Adipocyte (in vitro differentiated cells): ENCODE measurements around the gene CALCOCO1.
"Not testable (repeated sequence)": the region's sequence is repeated elsewhere in the genome, so short reads cannot be mapped to it uniquely, and the experiment has no call there.

Experiments used
- DNase-seq: peaks from one replicate; pipeline ENCODE4 v3.0.0-alpha.2; 2015; ENCODE audit warnings: low read depth
- H3K27me3 ChIP-seq: replicated peaks from 2 replicates; pipeline ENCODE4 v1.7.0; 2013; ENCODE audit warnings: mild to moderate bottlenecking, low read length, moderate library complexity; ENCODE audit not compliant: control insufficient read depth, insufficient read depth
- H3K36me3 ChIP-seq: 2 replicates; pipeline ENCODE4 v1.7.0; 2013; ENCODE audit warnings: low read length, mild to moderate bottlenecking, moderate library complexity; ENCODE audit not compliant: control insufficient read depth, insufficient read depth, severe bottlenecking
- H3K4me1 ChIP-seq: 2 replicates; pipeline ENCODE4 v1.7.0; 2013; ENCODE audit warnings: mild to moderate bottlenecking, low read length, moderate library complexity; ENCODE audit not compliant: control insufficient read depth, insufficient read depth
- H3K4me3 ChIP-seq: 2 replicates; pipeline ENCODE4 v1.7.0; 2013; ENCODE audit warnings: mild to moderate bottlenecking, low read length, moderate library complexity
- H3K9ac ChIP-seq: 2 replicates; pipeline ENCODE4 v1.7.0; 2013; ENCODE audit warnings: mild to moderate bottlenecking, low read length, moderate library complexity
- H3K9me3 ChIP-seq: 2 replicates; pipeline ENCODE4 v1.7.0; 2013; ENCODE audit warnings: mild to moderate bottlenecking, low read length, moderate library complexity; ENCODE audit not compliant: control insufficient read depth

CALCOCO1 gene

GRCh38 chr12:53728206-53728605, 954 bp upstream of the CALCOCO1 start:
- no peaks in the 10 kb centered on the region for H3K27me3 ChIP-seq
- H3K4me1 ChIP-seq: peaks cover 25% of the 10 kb centered on the region
- DNase-seq: no peak
- no peaks in the 10 kb centered on the region for H3K9me3 ChIP-seq
- H3K36me3 ChIP-seq: peaks cover 19% of the 10 kb centered on the region
- H3K4me3 ChIP-seq: peak overlapping the region; percentile 94
- peak overlapping the region; percentile 92 for H3K9ac ChIP-seq

DNA sequence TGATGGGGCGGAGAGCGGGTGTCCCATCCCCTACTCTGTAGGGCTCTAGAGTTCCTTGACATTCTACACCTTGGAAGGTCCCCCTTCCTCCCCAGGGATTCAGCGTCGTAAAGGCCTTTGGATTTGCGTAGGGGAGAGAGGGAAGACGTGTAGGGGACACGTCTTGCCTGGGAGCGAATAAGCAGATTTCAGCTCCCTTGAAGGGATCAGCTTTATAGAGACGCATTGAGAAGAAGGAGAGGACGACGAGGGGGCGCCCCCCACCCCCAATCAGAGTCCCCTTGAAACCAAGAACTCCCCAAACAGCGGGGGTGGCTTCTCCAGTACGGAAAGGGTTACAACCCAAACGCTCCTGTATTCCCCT, 324 bp downstream of the CALCOCO1 start:
- peak overlapping the region; percentile 93 for H3K9ac ChIP-seq
- H3K4me1 ChIP-seq: peaks cover 36% of the 10 kb centered on the region
- peaks cover 32% of the 10 kb centered on the region for H3K36me3 ChIP-seq
- peak overlapping the region; percentile 94 for H3K4me3 ChIP-seq
- H3K27me3 ChIP-seq: no peaks in the 10 kb centered on the region
- DNase-seq: peak; percentile 67
- no peaks in the 10 kb centered on the region for H3K9me3 ChIP-seq

- H3K4me1 ChIP-seq: peaks cover 38% of the 10 kb centered on the region
- peak overlapping the region; percentile 94 for H3K4me3 ChIP-seq
- H3K27me3 ChIP-seq: no peaks in the 10 kb centered on the region
- H3K36me3 ChIP-seq: peaks cover 38% of the 10 kb centered on the region
- peak overlapping the region; percentile 93 for H3K9ac ChIP-seq
- DNase-seq: peak; percentile 36
- no peaks in the 10 kb centered on the region for H3K9me3 ChIP-seq
Observed at GRCh38 chr12:53726341-53726740, 911 bp downstream of the CALCOCO1 start.

GRCh38 chr12:53725824-53726223, 1.4 kb downstream of the CALCOCO1 start:
- DNase-seq: peak; percentile 36
- Histone ChIP-seq H3K36me3 (peaks cover 43% of the 10 kb centered on the region), H3K4me3 (peak overlapping the region; percentile 94), H3K4me1 (peaks cover 38% of the 10 kb centered on the region), H3K9ac (peak overlapping the region; percentile 93), H3K27me3 (no peaks in the 10 kb centered on the region), H3K9me3 (no peaks in the 10 kb centered on the region)

DNA sequence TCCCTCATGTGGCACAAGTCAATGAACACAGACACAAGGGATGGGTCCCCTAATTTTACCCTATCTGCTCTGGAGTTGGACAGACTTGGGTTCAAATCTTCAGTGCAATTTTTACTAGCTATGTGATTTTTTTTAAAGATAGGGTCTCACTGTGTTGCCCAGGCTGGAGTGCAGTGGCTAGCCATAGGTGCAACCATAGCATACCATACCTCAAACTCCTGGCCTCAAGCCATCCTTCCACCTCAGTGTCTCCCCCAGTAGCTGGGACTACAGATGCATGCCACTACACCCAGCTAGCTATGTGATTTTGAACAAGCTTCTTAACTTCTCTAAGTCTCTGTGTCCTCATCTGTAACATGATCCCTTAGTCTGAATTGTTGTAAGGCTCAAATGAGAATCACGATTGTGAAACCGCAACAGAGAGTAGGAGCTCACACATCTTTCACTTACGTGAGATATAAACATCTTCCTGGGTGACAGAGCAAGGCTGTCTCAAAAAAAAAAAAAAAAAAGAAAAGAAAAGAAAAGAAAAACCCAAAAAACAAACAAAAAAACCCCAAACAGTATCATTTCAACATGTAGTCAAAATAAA, 4.7 kb downstream of the CALCOCO1 start:
- Histone ChIP-seq H3K36me3 (peaks cover 68% of the 10 kb centered on the region), H3K4me1 (peaks cover 33% of the 10 kb centered on the region), H3K9ac (no peak overlapping the region), H3K27me3 (no peaks in the 10 kb centered on the region), H3K4me3 (no peak overlapping the region), H3K9me3 (no peaks in the 10 kb centered on the region)
- DNase-seq: peak; percentile 63

DNA sequence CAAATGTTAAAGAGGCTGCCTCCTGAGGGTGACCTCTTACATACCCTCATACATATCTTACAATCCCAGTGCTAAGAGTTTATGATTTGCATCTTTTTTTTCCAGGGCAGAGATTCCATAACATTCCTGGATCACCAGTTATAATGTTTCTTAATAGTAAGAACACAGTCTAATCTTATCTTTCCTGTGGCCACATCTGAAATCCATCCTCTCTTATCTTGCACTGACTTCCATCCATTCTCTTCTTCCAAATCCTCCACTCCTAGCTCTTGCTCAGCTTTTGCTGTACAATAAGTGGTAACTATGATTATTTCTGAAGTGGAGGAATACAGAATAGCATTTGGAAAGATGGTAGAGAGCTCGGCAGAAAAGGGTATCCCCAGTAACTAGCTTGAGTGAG, 6.3 kb downstream of the CALCOCO1 start:
- H3K27me3 ChIP-seq: no peaks in the 10 kb centered on the region
- no peak overlapping the region for H3K4me3 ChIP-seq
- H3K9me3 ChIP-seq: no peaks in the 10 kb centered on the region
- peaks cover 27% of the 10 kb centered on the region for H3K4me1 ChIP-seq
- H3K9ac ChIP-seq: no peak overlapping the region
- DNase-seq: no peak
- H3K36me3 ChIP-seq: peaks cover 84% of the 10 kb centered on the region

- Histone ChIP-seq H3K4me3 (no peak overlapping the region), H3K9me3 (no peaks in the 10 kb centered on the region), H3K36me3 (peaks cover 92% of the 10 kb centered on the region), H3K9ac (no peak overlapping the region), H3K4me1 (peaks cover 20% of the 10 kb centered on the region), H3K27me3 (no peaks in the 10 kb centered on the region)
- DNase-seq: peak; percentile 15
Observed at GRCh38 chr12:53719649-53720048, 7.6 kb downstream of the CALCOCO1 start.

- peaks cover 17% of the 10 kb centered on the region for H3K4me1 ChIP-seq
- not testable (repeated sequence) for H3K9ac ChIP-seq, H3K9me3 ChIP-seq, H3K4me3 ChIP-seq, H3K27me3 ChIP-seq, DNase-seq
- H3K36me3 ChIP-seq: peaks cover 92% of the 10 kb centered on the region
Observed at GRCh38 chr12:53718567-53718966, 8.7 kb downstream of the CALCOCO1 start.

DNA sequence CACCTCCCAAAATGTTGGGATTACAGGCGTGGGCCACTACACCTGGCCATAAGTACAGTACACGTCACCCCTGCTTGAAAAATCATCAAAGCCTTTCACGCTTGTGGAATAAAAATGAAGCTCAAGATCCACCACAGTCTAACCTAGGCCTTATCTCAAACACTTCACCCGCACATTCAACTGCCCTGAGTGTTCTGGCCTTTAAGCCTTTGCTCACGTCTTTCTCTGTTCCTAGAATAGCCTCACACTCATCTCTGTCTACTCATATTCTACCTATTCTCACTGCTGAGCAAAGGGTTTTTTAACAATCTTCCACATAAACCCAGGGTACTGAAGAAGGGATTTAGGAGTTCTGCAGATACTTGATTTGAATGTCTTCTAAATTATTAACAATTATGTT, 9.9 kb downstream of the CALCOCO1 start:
- Histone ChIP-seq H3K36me3 (peaks cover 92% of the 10 kb centered on the region), H3K4me1 (peaks cover 6% of the 10 kb centered on the region), H3K4me3 (no peak overlapping the region), H3K9me3 (no peaks in the 10 kb centered on the region), H3K9ac (no peak overlapping the region), H3K27me3 (no peaks in the 10 kb centered on the region)
- no peak for DNase-seq

- Histone ChIP-seq H3K4me1 (no peaks in the 10 kb centered on the region), H3K27me3 (no peaks in the 10 kb centered on the region), H3K36me3 (peaks cover 71% of the 10 kb centered on the region), H3K4me3 (no peak overlapping the region), H3K9me3 (no peaks in the 10 kb centered on the region), H3K9ac (no peak overlapping the region)
- DNase-seq: no peak
Observed at GRCh38 chr12:53714004-53714403, 13.2 kb downstream of the CALCOCO1 start.

DNA sequence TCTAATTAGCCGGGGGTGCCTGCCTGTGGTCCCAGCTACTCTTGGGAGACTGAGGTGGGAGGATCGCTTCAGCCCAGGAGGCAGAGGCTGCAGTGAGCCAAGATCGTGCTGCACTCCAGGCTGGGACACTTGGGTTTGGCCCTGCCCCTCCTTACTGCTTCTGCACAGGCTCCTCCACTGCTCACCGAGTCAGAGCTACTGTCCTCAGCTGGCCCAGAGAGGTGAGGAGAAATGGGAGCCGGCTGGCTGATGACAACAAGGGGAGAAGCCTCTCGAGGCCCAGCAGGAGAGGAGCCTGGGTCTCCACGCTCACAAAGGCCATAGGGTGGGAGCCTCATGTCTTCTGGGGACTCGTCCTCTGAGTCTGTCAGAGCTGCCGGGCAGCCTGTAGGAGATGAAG, 13.7 kb downstream of the CALCOCO1 start:
- Histone ChIP-seq H3K4me1 (no peaks in the 10 kb centered on the region), H3K9ac (no peak overlapping the region), H3K27me3 (no peaks in the 10 kb centered on the region), H3K36me3 (peaks cover 69% of the 10 kb centered on the region), H3K4me3 (no peak overlapping the region), H3K9me3 (no peaks in the 10 kb centered on the region)
- DNase-seq: no peak

GRCh38 chr12:53712059-53712643, 15.1 kb downstream of the CALCOCO1 start:
- Histone ChIP-seq H3K27me3 (no peaks in the 10 kb centered on the region), H3K4me1 (no peaks in the 10 kb centered on the region), H3K9me3 (no peaks in the 10 kb centered on the region), H3K4me3 (no peak overlapping the region), H3K9ac (no peak overlapping the region), H3K36me3 (peaks cover 60% of the 10 kb centered on the region)
- no peak for DNase-seq
